ENCODE data around the gene USP34.

USP34 gene

GRCh38 chr2:61283443-61284160 is 187.3 kb downstream of the USP34 start:
- DNase-seq = no peak

DNA sequence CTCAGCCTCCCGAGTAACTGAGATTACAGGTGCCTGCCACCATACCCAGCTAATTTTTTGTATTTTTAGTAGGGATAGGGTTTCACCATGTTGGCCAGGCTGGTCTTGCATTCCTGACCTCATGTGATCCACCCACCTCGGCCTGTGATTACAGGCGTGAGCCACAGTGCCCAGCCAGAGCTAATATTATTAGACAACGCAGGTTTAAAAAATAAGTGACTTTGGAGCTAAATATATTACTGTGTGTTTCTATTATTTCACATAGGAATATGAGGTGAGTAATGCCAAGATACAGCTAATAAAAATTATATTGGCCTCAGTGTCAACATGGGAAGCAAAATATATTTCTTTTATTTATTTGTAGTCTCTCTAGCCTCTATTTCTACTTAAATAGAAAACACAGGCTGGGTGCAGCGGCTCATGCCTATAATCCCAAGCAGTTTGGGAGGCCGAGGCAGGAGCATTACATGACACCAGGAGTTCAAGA is 188.7 kb downstream of the USP34 start:
- DNase-seq = no peak

- DNase-seq = no peak
Observed at GRCh38 chr2:61281321-61281720, 189.6 kb downstream of the USP34 start.

DNA sequence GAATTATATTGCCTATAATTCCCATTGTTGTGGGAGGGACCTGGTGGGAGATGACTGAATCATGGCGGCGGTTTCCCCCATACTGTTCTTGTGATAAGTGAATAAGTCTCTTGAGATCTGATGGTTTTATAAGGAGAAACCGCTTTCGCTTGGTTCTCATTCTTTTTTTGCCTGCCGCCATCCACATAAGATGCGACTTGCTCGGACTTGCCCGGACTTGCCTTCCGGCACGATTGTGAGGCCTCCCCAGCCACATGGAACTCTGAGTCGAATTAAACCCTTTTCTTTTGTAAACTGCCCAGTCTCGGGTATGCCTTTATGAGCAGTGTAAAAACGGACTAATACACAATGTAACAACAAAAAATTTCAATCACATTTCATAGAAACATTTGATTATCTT is 193.1 kb downstream of the USP34 start:
- no peak for DNase-seq

GRCh38 chr2:61275575-61276184 is 195.2 kb downstream of the USP34 start:
- no peak for DNase-seq

DNA sequence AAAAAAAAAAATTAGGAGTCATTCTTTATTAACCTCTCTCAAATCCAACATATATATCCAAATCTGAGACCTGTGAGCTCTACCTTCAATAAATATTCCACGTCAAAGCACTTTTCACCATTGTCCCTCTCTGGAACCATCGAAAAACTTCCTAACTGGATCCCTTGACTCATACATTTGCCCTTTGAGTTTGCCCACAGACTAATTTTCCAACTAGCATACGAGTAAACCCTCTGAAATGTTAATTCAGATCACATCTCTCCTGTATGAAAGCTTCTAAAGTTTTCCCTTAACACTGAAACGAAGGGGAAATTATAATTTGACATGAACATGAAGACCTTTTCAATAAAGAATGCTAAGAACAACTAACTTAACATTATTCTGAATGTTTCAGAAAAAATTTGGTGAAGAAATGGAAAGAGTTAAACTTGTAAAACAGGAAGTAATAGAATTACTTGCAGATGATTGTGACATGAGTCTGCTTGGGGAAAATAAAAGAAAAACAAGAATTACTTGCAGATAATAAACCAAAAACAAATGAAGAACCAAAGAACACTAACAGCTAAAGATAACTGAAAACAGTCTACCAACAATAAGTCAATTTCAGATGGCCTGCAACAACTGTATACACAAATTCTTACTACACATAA is 198.3 kb downstream of the USP34 start:
- DNase-seq = no peak

GRCh38 chr2:61268249-61268648 is 202.6 kb downstream of the USP34 start:
- no peak for DNase-seq

- no peak for DNase-seq
Observed at GRCh38 chr2:61266632-61267505, 204.0 kb downstream of the USP34 start.

- DNase-seq = no peak
Observed at GRCh38 chr2:61263830-61264229, 207.1 kb downstream of the USP34 start.

GRCh38 chr2:61262699-61263098 is 208.2 kb downstream of the USP34 start:
- DNase-seq = no peak

- no peak for DNase-seq
Observed at GRCh38 chr2:61257446-61257845, 213.4 kb downstream of the USP34 start.

- DNase-seq = no peak
Observed at GRCh38 chr2:61255580-61256437, 215.1 kb downstream of the USP34 start.

GRCh38 chr2:61254536-61254935 is 216.4 kb downstream of the USP34 start:
- DNase-seq = no peak

- DNase-seq = no peak
Observed at GRCh38 chr2:61253136-61253535, 217.8 kb downstream of the USP34 start.

- DNase-seq = no peak
Observed at GRCh38 chr2:61252031-61252430, 218.9 kb downstream of the USP34 start.

DNA sequence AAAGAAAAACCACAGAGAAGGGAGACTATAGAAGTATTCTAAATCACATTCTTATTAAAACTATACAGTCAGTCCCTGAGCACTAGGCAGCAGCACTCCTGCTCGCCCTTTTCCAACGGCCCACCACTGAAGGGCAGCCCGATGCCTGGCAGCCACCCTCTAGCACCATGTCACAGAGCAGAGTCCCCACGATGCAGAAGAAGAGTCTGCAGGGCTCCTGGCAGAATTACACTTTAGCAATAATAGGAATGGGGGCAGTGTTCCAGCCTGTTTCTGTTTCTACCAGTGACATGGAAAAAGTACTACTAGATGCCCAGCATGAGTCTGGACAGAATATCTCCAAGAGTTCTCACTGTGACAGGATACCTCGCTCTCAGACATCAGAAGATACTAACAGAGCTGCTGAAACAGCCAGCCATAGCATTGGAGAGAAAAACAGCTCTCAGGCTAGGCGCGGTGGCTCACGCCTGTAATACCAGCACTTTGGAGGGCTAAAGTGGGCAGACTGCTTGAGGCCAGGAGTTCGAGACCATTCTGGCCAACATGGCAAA is 221.3 kb downstream of the USP34 start:
- no peak for DNase-seq

DNA sequence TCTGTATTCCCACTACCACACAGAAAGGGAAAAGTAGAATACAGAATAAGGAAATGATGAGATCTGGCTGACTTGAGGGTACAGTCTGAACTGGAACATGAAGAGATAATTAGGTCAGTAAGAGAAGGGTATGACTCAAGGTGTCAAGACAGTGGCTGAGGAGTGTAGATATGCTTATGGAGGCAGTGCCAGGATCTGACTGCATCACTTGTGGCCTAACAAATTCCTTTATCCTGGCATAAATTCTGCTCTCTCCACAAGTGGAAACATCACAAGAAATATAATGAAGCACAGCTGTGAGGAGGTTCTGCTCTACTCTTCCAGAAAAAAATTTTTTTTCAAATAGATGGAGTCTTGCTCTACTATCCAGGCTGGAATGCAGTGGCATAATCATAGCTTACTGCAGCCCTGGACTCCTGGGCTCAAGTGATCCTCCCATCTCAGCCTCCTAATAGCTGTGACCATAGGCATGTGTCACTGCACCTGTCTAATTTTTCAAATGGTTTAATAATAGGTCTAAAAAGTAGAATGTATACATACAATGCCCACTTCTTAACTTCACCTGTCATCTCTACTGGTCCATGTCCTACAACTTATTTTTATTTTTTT is 223.6 kb downstream of the USP34 start:
- no peak for DNase-seq

DNA sequence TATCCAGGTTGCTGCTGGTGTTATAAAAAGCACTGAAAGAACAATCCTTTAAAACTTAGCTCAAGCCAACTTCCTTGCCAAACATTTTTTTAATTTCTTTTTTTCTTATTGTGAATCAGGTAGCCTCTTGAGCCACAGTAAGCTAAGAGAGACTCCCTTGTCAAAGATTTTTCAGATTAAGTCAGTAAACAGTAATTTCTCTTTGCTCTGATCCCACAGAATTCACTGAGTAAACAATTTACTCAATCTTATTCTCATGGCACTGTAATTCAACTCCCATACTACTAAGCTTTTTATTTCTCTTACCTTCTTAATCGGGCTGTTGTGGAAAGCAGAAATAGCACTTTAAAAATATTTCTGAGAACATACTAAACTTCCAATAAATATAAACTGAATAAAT is 226.2 kb downstream of the USP34 start:
- no peak for DNase-seq

DNA sequence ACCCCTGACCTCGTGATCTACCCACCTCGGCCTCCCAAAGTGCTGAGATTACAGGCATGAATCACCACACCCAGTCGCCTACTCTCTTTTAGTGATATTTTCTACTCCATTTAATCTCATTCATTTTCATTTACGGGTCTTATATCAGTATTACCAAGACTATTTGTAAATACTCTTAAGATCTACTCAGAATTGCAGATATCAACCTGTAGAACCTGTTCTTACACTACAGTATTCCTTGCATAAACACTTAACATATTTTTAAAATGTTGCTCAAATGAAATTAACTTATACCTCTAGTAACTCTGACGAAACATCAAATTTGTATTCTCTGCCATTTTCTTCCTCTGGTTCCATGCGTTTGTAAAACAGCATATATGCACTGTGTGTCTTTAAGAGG is 229.6 kb downstream of the USP34 start:
- DNase-seq = no peak

- DNase-seq = no peak
Observed at GRCh38 chr2:61238219-61239012, 232.5 kb downstream of the USP34 start.

GRCh38 chr2:61235716-61236115 is 235.2 kb downstream of the USP34 start:
- no peak for DNase-seq

All from activated CD8-positive, alpha-beta memory T cell treated with anti-CD3 and anti-CD28 coated beads for 24 hours (primary cell).